Measurements from ENCODE around the gene UQCC3. TPM values are rescaled to one million over a fixed set of nuclear protein-coding genes. Genes with fewer than 3 reads are reported as not detected.

The UQCC3 gene, protein sequence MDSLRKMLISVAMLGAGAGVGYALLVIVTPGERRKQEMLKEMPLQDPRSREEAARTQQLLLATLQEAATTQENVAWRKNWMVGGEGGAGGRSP
- 10 to 100 TPM in 2 of 4 donors, 1 to 10 TPM in 2; 7.5 to 12.0 (median 10.3) TPM for total RNA-seq

DNA sequence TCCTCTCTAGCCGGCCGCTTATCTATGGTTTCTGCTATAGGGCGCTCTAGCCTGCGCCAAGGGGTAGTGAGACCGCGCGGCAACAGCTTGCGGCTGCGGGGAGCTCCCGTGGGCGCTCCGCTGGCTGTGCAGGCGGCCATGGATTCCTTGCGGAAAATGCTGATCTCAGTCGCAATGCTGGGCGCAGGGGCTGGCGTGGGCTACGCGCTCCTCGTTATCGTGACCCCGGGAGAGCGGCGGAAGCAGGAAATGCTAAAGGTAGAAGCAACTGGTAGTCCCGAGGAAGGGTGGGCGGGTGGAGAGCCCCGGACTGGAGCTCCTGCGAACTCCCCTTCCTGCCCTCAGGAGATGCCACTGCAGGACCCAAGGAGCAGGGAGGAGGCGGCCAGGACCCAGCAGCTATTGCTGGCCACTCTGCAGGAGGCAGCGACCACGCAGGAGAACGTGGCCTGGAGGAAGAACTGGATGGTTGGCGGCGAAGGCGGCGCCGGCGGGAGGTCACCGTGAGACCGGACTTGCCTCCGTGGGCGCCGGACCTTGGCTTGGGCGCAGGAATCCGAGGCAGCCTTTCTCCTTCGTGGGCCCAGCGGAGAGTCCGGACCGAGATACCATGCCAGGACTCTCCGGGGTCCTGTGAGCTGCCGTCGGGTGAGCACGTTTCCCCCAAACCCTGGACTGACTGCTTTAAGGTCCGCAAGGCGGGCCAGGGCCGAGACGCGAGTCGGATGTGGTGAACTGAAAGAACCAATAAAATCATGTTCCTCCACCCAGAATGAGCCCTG is at the start of gene UQCC3, which contains the start of gene LBHD1:
Gene UQCC3, plus strand, starts transcription at position 66 of the 782 bp plus-strand sequence. Its CDS starts 73 bp downstream, at position 139.
Gene LBHD1, minus strand, starts transcription at position 660 of the 782 bp plus-strand sequence. CDS start 2,236 bp downstream, outside the sequence.
- 0 to 1% methylated on average over 46 to 47 of the region's 59 CpGs for WGBS, 2 donors
- TF ChIP-seq POLR2A (IDR thresholded peaks at IDR 0.05): no peak
- H3K4me3 ChIP-seq (ENCODE audit: low read depth, poor library complexity, severe bottlenecking): peak within 1 kb of the TSS; percentile 90
- intact Hi-C loops (cut with DNase I; ENCODE audit: low total_unique reads): no loop called here
- peak; percentile 65 to 95 for DNase-seq (ENCODE audit: low spot score in 2 of 2)

- DNase-seq (ENCODE audit: low spot score in 2 of 2): no peak
- 80% methylated on average over 7 of the region's 7 CpGs for WGBS, 2 donors
- no peak overlapping the region for H3K4me3 ChIP-seq (ENCODE audit: low read depth, poor library complexity, severe bottlenecking)
- TF ChIP-seq, protein P1, sequence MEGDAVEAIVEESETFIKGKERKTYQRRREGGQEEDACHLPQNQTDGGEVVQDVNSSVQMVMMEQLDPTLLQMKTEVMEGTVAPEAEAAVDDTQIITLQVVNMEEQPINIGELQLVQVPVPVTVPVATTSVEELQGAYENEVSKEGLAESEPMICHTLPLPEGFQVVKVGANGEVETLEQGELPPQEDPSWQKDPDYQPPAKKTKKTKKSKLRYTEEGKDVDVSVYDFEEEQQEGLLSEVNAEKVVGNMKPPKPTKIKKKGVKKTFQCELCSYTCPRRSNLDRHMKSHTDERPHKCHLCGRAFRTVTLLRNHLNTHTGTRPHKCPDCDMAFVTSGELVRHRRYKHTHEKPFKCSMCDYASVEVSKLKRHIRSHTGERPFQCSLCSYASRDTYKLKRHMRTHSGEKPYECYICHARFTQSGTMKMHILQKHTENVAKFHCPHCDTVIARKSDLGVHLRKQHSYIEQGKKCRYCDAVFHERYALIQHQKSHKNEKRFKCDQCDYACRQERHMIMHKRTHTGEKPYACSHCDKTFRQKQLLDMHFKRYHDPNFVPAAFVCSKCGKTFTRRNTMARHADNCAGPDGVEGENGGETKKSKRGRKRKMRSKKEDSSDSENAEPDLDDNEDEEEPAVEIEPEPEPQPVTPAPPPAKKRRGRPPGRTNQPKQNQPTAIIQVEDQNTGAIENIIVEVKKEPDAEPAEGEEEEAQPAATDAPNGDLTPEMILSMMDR (IDR thresholded peaks at IDR 0.05): no peak
- no peak for TF ChIP-seq POLR2A (IDR thresholded peaks at IDR 0.05)
- intact Hi-C loops (cut with DNase I; ENCODE audit: low total_unique reads): no loop called here
These were observed 48.9 kb upstream of the UQCC3 start for GRCh38 chr11:62622476-62623089.

GRCh38 chr11:62627713-62628112 is 43.8 kb upstream of the UQCC3 start:
- no peak for DNase-seq (ENCODE audit: low spot score in 2 of 2)

DNA sequence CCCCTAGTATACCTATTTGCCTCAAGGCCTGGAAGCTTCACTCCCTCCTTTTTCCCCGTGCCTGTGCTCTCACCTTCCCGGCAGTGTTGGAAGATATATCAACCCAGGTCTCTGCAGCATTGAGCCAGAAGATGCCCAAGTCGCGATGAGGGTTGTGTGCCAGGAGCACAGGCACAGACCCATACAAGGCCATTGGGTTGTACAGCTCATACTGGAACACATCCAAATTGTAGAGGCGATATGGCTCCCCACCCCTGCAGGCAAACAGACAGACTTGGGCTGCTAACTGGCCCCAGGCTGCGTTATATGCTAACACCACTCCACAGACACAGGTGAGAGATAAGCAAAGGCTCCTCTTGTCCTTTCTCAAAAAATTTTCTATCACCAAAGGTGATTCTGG is 39.0 kb upstream of the UQCC3 start:
- TF ChIP-seq, protein P1 (IDR thresholded peaks at IDR 0.05): no peak
- no peak for TF ChIP-seq POLR2A (IDR thresholded peaks at IDR 0.05)
- intact Hi-C loops (cut with DNase I; ENCODE audit: low total_unique reads): no loop called here
- no peak for DNase-seq (ENCODE audit: low spot score in 2 of 2)

More at GRCh38 chr11:62627713-62628112, 43.8 kb upstream of the UQCC3 start:
- intact Hi-C loops (cut with DNase I; ENCODE audit: low total_unique reads): no loop called here
- no peak for TF ChIP-seq POLR2A (IDR thresholded peaks at IDR 0.05)
- TF ChIP-seq, protein P1 (IDR thresholded peaks at IDR 0.05): no peak
- 85 to 89% methylated on average over 3 of the region's 3 CpGs for WGBS, 2 donors
- no peak overlapping the region for H3K4me3 ChIP-seq (ENCODE audit: low read depth, poor library complexity, severe bottlenecking)

GRCh38 chr11:62644220-62644619 is 27.3 kb upstream of the UQCC3 start:
- no peak overlapping the region for H3K4me3 ChIP-seq (ENCODE audit: low read depth, poor library complexity, severe bottlenecking)
- intact Hi-C loops (cut with DNase I; ENCODE audit: low total_unique reads): no loop called here
- WGBS, 2 donors: 85 to 88% methylated on average over 8 of the region's 8 CpGs
- TF ChIP-seq, protein P1 (IDR thresholded peaks at IDR 0.05): no peak
- no peak for TF ChIP-seq POLR2A (IDR thresholded peaks at IDR 0.05)
- no peak for DNase-seq (ENCODE audit: low spot score in 2 of 2)

More for the DNA sequence above, 39.0 kb upstream of the UQCC3 start:
- WGBS, 2 donors: 75 to 86% methylated on average over 6 of the region's 6 CpGs
- H3K4me3 ChIP-seq (ENCODE audit: low read depth, poor library complexity, severe bottlenecking): no peak overlapping the region

DNA sequence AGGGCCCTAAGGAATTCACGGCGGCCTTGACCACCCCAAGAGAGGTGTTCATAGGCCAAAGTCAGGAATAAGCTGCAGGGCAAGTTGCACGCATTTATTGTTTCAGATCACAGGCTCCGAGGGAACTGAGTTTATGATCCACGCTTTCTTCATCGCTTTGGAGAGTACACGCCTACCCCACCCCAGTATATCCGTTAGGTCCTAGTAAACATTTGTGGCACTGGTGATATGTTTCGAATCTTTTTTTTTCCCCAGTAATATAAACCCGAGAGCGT is 25.9 kb upstream of the UQCC3 start:
- TF ChIP-seq POLR2A (IDR thresholded peaks at IDR 0.05): no peak
- TF ChIP-seq, protein P1 (IDR thresholded peaks at IDR 0.05): no peak
- WGBS, 2 donors: 12 to 14% methylated on average over 11 of the region's 11 CpGs
- H3K4me3 ChIP-seq (ENCODE audit: low read depth, poor library complexity, severe bottlenecking): peak overlapping the region; percentile 70
- DNase-seq (ENCODE audit: low spot score in 2 of 2): no peak
- intact Hi-C loops (cut with DNase I; ENCODE audit: low total_unique reads): no loop called here
